ENCODE measurements around the gene DTD2.

DTD2 gene

DNA sequence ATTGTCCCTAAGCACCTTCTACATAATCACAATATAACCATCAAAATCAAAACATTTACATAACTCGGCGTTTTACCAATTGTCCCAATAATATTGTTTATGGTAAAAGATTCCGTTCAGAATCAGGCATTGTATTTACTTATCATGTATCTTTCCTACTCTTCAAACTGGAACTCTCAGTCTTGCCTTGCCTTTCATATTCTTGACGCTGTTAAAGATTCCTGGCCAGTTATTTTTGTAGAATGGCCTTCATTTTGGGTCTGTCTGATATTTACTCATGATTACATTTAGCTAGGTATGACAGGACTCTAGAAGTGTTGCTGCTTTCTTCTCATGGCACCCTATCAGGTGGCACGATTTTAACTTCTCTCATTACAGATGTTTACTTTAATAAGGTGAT lies 36.1 kb downstream of the DTD2 start (continued):
- TF ChIP-seq, protein P1, sequence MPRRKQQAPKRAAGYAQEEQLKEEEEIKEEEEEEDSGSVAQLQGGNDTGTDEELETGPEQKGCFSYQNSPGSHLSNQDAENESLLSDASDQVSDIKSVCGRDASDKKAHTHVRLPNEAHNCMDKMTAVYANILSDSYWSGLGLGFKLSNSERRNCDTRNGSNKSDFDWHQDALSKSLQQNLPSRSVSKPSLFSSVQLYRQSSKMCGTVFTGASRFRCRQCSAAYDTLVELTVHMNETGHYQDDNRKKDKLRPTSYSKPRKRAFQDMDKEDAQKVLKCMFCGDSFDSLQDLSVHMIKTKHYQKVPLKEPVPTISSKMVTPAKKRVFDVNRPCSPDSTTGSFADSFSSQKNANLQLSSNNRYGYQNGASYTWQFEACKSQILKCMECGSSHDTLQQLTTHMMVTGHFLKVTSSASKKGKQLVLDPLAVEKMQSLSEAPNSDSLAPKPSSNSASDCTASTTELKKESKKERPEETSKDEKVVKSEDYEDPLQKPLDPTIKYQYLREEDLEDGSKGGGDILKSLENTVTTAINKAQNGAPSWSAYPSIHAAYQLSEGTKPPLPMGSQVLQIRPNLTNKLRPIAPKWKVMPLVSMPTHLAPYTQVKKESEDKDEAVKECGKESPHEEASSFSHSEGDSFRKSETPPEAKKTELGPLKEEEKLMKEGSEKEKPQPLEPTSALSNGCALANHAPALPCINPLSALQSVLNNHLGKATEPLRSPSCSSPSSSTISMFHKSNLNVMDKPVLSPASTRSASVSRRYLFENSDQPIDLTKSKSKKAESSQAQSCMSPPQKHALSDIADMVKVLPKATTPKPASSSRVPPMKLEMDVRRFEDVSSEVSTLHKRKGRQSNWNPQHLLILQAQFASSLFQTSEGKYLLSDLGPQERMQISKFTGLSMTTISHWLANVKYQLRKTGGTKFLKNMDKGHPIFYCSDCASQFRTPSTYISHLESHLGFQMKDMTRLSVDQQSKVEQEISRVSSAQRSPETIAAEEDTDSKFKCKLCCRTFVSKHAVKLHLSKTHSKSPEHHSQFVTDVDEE (CRISPR knock-in tag; IDR thresholded peaks at IDR 0.05): no peak
- TF ChIP-seq ZC3H10 (CRISPR knock-in tag; IDR thresholded peaks at IDR 0.05) (no peak), CSDC2 (CRISPR knock-in tag; IDR thresholded peaks at IDR 0.05) (no peak), ISL1 (CRISPR knock-in tag; IDR thresholded peaks at IDR 0.05) (no peak)

DNA sequence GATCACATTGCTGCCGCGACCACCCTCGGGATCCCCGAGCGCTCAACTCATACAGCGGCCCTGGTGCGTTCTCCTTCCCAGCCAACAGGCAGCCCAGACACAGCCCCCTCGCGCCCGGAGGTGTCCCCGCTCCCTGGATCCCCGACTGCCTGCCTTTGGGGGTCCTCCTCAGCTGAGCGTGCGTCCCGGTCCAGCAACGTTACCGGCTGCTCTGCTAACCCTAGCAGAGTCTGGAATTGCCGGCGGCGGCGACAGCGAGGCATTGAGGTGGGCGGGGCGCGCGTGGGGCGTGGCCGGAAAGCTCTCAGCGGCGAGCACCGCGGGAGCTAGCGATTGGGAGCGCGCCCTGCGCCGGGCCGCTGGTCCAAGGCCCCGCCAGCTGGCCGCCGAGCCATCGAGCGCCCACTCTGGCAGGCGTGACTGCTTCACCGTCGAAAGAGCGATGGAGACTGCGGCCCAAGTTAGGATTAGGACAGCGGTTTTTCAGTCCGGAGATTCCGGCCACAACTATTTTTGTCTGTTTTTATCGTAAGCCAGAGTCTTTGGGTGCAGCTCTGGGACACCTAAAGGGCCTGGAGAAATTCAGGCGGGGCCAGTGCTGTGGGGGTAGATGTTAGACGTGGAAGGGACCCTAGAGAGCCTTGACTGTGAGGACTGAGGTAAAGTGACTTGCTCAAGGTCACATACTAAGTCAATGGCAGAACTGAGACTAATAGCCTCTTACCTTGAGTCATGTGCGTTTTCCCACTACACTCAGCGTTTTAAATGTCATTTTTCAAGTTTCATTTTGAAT lies 36.8 kb downstream of the DTD2 start, which contains the start of gene HEATR5A:
Gene HEATR5A (minus strand): TSS at position 232 of the 793 bp plus-strand sequence. CDS start 17,575 bp downstream, outside the sequence.
- TF ChIP-seq, protein P2, sequence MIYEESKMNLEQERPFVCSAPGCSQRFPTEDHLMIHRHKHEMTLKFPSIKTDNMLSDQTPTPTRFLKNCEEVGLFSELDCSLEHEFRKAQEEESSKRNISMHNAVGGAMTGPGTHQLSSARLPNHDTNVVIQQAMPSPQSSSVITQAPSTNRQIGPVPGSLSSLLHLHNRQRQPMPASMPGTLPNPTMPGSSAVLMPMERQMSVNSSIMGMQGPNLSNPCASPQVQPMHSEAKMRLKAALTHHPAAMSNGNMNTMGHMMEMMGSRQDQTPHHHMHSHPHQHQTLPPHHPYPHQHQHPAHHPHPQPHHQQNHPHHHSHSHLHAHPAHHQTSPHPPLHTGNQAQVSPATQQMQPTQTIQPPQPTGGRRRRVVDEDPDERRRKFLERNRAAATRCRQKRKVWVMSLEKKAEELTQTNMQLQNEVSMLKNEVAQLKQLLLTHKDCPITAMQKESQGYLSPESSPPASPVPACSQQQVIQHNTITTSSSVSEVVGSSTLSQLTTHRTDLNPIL (CRISPR knock-in tag; IDR thresholded peaks at IDR 0.05; ENCODE audit: low read depth): no peak
- TF ChIP-seq, protein P1 (CRISPR knock-in tag; IDR thresholded peaks at IDR 0.05): no peak
- TF ChIP-seq ESRRG (CRISPR knock-in tag; IDR thresholded peaks at IDR 0.05): peak; percentile 32; the same call in 1 of the 2 replicates
- TF ChIP-seq OSR1 (CRISPR knock-in tag; IDR thresholded peaks at IDR 0.05): no peak
- TF ChIP-seq, protein P3, sequence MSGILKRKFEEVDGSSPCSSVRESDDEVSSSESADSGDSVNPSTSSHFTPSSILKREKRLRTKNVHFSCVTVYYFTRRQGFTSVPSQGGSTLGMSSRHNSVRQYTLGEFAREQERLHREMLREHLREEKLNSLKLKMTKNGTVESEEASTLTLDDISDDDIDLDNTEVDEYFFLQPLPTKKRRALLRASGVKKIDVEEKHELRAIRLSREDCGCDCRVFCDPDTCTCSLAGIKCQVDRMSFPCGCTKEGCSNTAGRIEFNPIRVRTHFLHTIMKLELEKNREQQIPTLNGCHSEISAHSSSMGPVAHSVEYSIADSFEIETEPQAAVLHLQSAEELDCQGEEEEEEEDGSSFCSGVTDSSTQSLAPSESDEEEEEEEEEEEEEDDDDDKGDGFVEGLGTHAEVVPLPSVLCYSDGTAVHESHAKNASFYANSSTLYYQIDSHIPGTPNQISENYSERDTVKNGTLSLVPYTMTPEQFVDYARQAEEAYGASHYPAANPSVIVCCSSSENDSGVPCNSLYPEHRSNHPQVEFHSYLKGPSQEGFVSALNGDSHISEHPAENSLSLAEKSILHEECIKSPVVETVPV (CRISPR knock-in tag; IDR thresholded peaks at IDR 0.05): no peak
- TF ChIP-seq ZFP3 (CRISPR knock-in tag; IDR thresholded peaks at IDR 0.05): no peak
- ATAC-seq: peak; percentile 98

DNA sequence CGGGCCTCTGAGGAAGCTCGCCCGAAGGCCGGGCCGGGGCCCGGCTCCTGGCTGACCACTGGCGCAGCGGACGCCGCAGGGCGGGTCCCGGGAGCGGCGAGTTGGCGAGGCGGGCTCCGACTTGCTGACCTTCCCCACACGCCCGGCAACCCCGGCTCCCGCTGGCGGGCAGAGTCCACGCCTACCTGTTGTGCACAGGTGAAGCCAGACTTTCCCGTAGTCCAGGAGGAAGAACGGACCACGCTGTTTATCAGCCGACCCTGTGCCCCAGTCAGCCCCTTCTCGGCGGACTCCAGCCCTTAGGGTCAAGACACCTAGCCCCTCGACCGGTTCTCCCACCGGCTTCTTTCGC lies 37.4 kb downstream of the DTD2 start:
- peak; percentile 86 for ATAC-seq
- TF ChIP-seq, protein P4, sequence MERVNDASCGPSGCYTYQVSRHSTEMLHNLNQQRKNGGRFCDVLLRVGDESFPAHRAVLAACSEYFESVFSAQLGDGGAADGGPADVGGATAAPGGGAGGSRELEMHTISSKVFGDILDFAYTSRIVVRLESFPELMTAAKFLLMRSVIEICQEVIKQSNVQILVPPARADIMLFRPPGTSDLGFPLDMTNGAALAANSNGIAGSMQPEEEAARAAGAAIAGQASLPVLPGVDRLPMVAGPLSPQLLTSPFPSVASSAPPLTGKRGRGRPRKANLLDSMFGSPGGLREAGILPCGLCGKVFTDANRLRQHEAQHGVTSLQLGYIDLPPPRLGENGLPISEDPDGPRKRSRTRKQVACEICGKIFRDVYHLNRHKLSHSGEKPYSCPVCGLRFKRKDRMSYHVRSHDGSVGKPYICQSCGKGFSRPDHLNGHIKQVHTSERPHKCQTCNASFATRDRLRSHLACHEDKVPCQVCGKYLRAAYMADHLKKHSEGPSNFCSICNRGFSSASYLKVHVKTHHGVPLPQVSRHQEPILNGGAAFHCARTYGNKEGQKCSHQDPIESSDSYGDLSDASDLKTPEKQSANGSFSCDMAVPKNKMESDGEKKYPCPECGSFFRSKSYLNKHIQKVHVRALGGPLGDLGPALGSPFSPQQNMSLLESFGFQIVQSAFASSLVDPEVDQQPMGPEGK (CRISPR knock-in tag; IDR thresholded peaks at IDR 0.05; ENCODE audit: borderline replicate concordance): no peak
- TF ChIP-seq GLIS3 (CRISPR knock-in tag; IDR thresholded peaks at IDR 0.05) (no peak), TOX (CRISPR knock-in tag; IDR thresholded peaks at IDR 0.05; ENCODE audit: borderline replicate concordance) (no peak), CSDC2 (CRISPR knock-in tag; IDR thresholded peaks at IDR 0.05) (no peak), ZFP3 (CRISPR knock-in tag; IDR thresholded peaks at IDR 0.05) (no peak), ZFP30 (CRISPR knock-in tag; IDR thresholded peaks at IDR 0.05) (no peak), SNAI2 (CRISPR knock-in tag; IDR thresholded peaks at IDR 0.05) (no peak), RARB (CRISPR knock-in tag; IDR thresholded peaks at IDR 0.05) (no peak)
- TF ChIP-seq, protein P5, sequence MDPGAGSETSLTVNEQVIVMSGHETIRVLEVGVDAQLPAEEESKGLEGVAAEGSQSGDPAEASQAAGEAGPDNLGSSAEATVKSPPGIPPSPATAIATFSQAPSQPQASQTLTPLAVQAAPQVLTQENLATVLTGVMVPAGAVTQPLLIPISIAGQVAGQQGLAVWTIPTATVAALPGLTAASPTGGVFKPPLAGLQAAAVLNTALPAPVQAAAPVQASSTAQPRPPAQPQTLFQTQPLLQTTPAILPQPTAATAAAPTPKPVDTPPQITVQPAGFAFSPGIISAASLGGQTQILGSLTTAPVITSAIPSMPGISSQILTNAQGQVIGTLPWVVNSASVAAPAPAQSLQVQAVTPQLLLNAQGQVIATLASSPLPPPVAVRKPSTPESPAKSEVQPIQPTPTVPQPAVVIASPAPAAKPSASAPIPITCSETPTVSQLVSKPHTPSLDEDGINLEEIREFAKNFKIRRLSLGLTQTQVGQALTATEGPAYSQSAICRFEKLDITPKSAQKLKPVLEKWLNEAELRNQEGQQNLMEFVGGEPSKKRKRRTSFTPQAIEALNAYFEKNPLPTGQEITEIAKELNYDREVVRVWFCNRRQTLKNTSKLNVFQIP (CRISPR knock-in tag; IDR thresholded peaks at IDR 0.05; ENCODE audit: borderline replicate concordance, low read depth): no peak
